Cardiac fibroblast (primary cell): ENCODE data around the gene GK.
A peak's percentile ranks its signal among the peaks of the same experiment; 100 is the strongest.

ENCODE experiments used
- DNase-seq, 2 donors: peaks; one replicate each; pipeline versions ENCODE4 v3.0.0 to v3.0.0-alpha.2; 2010; ENCODE audit warnings: low read depth in 2 of 2
- H3K4me3 ChIP-seq, 2 donors: replicated peaks in 1 of 2; 1 replicate in 1 of 2; 2 replicates in 1 of 2; pipeline ENCODE4 v1.5.1; 2011; ENCODE audit warnings: low read depth in 2 of 2, low read length in 2 of 2, mild to moderate bottlenecking in 2 of 2, moderate library complexity in 1 of 2
- CTCF ChIP-seq: IDR thresholded peaks from one replicate; pipeline ENCODE4 v1.5.1; 2011; ENCODE audit warnings: low read depth, mild to moderate bottlenecking, low read length, inconsistent platforms

Gene GK

GRCh38 chrX:30733852-30734660 is 80.8 kb downstream of the GK start:
- DNase-seq: no peak
- no peak for TF ChIP-seq CTCF
- H3K4me3 ChIP-seq: no peak overlapping the region

GRCh38 chrX:30734782-30735181 is 81.6 kb downstream of the GK start:
- H3K4me3 ChIP-seq: no peak overlapping the region
- TF ChIP-seq CTCF: no peak
- no peak for DNase-seq

GRCh38 chrX:30735839-30736238 is 82.6 kb downstream of the GK start:
- peak; percentile 52 for TF ChIP-seq CTCF
- peak; percentile 63 to 68 for DNase-seq
- no peak overlapping the region for H3K4me3 ChIP-seq

DNA sequence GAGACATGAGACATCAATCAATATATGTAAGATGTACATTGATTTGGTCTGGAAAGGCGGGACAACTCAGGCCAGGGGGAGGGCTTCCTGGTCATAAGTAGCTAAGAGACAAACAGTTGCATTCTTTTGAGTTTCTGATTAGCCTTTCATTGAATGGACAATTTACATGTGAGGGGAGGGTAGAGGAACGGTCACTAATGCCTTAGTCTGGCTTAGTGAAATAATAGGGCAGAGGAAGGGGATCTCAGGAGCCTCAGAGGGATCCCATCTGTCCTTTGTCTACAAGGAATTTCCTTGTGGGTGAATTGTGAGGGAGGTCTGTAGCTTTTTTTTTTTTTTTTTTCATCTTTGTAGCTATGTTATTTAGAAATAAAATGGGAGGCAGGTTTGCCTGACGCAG is 88.3 kb downstream of the GK start:
- no peak for TF ChIP-seq CTCF
- no peak overlapping the region for H3K4me3 ChIP-seq
- DNase-seq: no peak

GRCh38 chrX:30748342-30748960 is 95.2 kb downstream of the GK start:
- peak in 1 of 2 donors; percentile 5 for DNase-seq
- no peak for TF ChIP-seq CTCF
- no peak overlapping the region for H3K4me3 ChIP-seq

GRCh38 chrX:30751497-30751896 is 98.3 kb downstream of the GK start:
- no peak overlapping the region for H3K4me3 ChIP-seq
- DNase-seq: no peak
- TF ChIP-seq CTCF: no peak
